ENCODE measurements around the gene CLEC4D.

GRCh38 chr12:8547645-8548044 is 34.3 kb downstream of the CLEC4D start:
- TF ChIP-seq CTCF (IDR thresholded peaks at IDR 0.05; ENCODE audit: low read depth, low read length, missing input control): no peak
- no peak for TF ChIP-seq EGR1 (IDR thresholded peaks at IDR 0.05; ENCODE audit: low read depth in 2 of 2)
- TF ChIP-seq SP1 (IDR thresholded peaks at IDR 0.05): no peak
- TF ChIP-seq, protein P1, sequence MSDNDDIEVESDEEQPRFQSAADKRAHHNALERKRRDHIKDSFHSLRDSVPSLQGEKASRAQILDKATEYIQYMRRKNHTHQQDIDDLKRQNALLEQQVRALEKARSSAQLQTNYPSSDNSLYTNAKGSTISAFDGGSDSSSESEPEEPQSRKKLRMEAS (IDR thresholded peaks at IDR 0.05): no peak
- no peak for TF ChIP-seq REST (IDR thresholded peaks at IDR 0.05)
- TF ChIP-seq NR2F2 (IDR thresholded peaks at IDR 0.05): no peak
- no peak for TF ChIP-seq TAF1 (conservative IDR thresholded peaks at IDR 0.05)
- TF ChIP-seq HNF4A (conservative IDR thresholded peaks at IDR 0.05): no peak
- TF ChIP-seq RXRA (IDR thresholded peaks at IDR 0.05): no peak
- TF ChIP-seq YY1 (IDR thresholded peaks at IDR 0.05): no peak
- no peak for TF ChIP-seq RAD21 (IDR thresholded peaks at IDR 0.05)
- no peak for TF ChIP-seq JUND (IDR thresholded peaks at IDR 0.05)
- TF ChIP-seq FOXA1 (IDR thresholded peaks at IDR 0.05): no peak
- TF ChIP-seq GABPA (IDR thresholded peaks at IDR 0.05 in 1 of 2, conservative IDR thresholded peaks at IDR 0.05 in 1 of 2): no peak
